ENCODE results near the gene SKIC8. TPM values are rescaled to one million over a fixed set of nuclear protein-coding genes. Genes with fewer than 3 reads are reported as not detected.

SKIC8 gene
- total RNA-seq, 4 donors from 2014 or later = 29.4 to 85.0 (median 62.9) TPM

DNA sequence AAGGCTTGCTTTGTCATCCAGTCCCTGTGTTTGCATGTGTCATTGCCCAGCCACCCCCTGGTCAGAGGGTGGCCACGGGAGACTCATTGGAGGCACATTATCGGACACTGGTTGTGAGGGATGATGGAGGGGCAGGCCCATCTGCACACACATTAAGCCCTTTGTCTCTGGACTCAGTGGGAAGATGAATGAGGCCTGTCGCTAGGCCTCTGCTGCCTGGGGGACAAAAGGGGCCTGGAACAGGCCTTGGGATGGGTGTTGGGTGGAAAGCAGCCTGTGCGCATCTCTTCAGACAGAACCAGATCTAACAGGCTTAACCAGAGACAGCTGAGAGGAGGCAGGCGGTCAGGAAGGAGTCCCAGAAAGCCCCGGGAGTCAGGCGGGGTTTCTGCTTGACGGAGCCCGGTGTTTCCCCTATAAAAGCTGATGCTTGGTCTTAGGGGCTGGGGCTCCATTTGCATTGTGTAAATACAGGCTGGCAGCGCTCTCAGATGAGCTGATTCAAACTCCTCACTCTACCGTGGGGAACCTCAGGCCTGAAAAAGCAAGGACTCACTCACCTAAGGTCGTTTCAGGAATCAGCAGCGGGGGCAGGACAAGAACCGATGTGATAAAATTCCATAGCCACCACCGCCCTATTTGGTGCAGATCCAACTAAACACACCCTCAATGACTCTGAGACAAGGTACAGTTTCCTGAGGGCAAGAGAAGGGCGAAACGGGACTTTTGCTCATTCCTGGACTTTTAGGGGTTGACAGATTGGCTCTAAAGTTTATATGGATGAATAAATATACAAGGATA, 17.1 kb upstream of the SKIC8 start:
- H3K36me3 ChIP-seq = no peaks in the 10 kb centered on the region
- no peak overlapping the region for H3K27ac ChIP-seq
- no peak overlapping the region for H3K4me3 ChIP-seq
- H3K9me3 ChIP-seq = no peaks in the 10 kb centered on the region
- H3K27me3 ChIP-seq = no peaks in the 10 kb centered on the region
- no peak for DNase-seq
- H3K4me1 ChIP-seq = no peaks in the 10 kb centered on the region
- TF ChIP-seq, protein P1, sequence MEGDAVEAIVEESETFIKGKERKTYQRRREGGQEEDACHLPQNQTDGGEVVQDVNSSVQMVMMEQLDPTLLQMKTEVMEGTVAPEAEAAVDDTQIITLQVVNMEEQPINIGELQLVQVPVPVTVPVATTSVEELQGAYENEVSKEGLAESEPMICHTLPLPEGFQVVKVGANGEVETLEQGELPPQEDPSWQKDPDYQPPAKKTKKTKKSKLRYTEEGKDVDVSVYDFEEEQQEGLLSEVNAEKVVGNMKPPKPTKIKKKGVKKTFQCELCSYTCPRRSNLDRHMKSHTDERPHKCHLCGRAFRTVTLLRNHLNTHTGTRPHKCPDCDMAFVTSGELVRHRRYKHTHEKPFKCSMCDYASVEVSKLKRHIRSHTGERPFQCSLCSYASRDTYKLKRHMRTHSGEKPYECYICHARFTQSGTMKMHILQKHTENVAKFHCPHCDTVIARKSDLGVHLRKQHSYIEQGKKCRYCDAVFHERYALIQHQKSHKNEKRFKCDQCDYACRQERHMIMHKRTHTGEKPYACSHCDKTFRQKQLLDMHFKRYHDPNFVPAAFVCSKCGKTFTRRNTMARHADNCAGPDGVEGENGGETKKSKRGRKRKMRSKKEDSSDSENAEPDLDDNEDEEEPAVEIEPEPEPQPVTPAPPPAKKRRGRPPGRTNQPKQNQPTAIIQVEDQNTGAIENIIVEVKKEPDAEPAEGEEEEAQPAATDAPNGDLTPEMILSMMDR (IDR thresholded peaks at IDR 0.05) = no peak
- TF ChIP-seq POLR2A (IDR thresholded peaks at IDR 0.05) = no peak
- intact Hi-C loops (cut with DNase I; ENCODE audit: low total_unique reads) = no loop called here

DNA sequence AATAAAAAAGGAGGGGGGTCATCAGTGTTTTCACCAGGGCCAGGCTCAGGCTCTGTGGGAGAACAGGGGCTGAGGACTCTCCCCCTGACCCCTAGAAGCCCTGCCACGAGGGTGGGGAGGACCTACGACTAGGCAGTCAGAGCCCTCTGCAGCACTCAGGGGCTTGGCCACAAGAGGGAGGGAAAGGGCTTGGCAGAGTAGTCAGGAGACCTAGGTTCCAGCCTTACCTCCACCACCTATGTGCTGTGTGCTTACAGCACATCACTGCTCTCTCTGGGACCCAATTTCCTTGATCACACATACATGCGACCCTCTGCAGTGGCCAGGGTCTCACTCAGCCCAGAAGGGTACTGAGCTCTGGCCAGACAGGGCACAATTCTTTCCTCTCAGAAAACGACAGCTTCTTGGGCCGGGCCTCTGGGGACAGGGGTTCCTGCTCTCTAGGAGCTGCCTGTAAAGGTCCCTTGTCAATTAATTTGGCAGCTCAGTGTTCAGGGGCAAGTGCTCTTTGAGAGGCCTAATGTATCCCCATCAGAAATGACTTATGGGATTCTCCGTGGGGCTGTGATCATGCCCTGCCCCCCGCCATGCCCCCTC, 16.4 kb upstream of the SKIC8 start:
- DNase-seq = no peak

DNA sequence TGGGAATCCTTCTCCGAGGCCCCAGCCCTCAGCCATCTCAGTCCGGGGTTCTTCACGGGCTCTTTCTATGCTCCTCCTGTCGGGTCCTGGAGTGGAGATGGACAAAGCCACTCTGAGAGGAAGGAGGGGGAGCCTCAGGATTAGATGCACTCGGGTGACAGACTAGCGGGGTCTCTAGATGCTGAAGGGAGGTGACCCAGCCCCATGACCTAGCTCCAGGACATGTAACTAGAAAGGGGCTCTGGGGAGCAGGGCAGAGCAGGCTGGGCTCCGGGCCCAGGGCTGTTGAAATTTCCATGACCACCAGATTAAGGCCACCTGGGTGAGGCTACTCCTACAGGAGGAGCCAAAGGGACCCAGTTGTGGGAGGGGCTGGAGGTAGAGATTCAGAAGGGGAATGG, 14.8 kb upstream of the SKIC8 start:
- H3K9me3 ChIP-seq = no peaks in the 10 kb centered on the region
- H3K27ac ChIP-seq = no peak overlapping the region
- H3K36me3 ChIP-seq = no peaks in the 10 kb centered on the region
- H3K4me1 ChIP-seq = no peaks in the 10 kb centered on the region
- intact Hi-C loops (cut with DNase I; ENCODE audit: low total_unique reads) = no loop called here
- no peak for DNase-seq
- no peaks in the 10 kb centered on the region for H3K27me3 ChIP-seq
- no peak overlapping the region for H3K4me3 ChIP-seq
- TF ChIP-seq, protein P1 (IDR thresholded peaks at IDR 0.05) = no peak
- no peak for TF ChIP-seq POLR2A (IDR thresholded peaks at IDR 0.05)

More for the DNA sequence above, 16.4 kb upstream of the SKIC8 start:
- H3K4me1 ChIP-seq = no peaks in the 10 kb centered on the region
- no peak overlapping the region for H3K27ac ChIP-seq
- intact Hi-C loops (cut with DNase I; ENCODE audit: low total_unique reads) = no loop called here
- no peaks in the 10 kb centered on the region for H3K9me3 ChIP-seq
- TF ChIP-seq, protein P1 (IDR thresholded peaks at IDR 0.05) = no peak
- TF ChIP-seq POLR2A (IDR thresholded peaks at IDR 0.05) = no peak
- no peak overlapping the region for H3K4me3 ChIP-seq
- H3K27me3 ChIP-seq = no peaks in the 10 kb centered on the region
- no peaks in the 10 kb centered on the region for H3K36me3 ChIP-seq

DNA sequence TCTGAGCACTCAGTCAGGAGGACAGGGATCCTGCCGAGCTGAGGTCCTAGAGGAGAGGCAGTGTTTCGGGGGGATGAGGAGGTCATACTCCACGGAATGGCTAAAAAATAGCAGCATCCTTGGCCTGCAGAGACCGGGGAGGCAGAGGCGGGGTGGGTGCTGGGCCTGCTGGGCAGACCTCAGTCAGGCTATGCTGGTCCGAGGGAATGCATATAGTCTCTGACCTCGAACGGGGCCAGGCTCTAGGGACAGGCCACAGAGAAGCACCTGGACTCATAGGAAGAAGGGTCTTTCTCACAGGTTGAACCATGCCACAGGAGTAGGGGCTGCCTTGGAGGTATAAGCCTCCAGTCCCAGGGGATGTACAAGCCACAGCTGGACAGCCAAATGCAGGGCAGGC, 14.0 kb upstream of the SKIC8 start:
- DNase-seq = no peak
- Histone ChIP-seq H3K27ac (no peak overlapping the region), H3K27me3 (no peaks in the 10 kb centered on the region), H3K4me1 (no peaks in the 10 kb centered on the region), H3K36me3 (no peaks in the 10 kb centered on the region), H3K9me3 (no peaks in the 10 kb centered on the region), H3K4me3 (no peak overlapping the region)
- intact Hi-C loops (cut with DNase I; ENCODE audit: low total_unique reads) = no loop called here
- no peak for TF ChIP-seq POLR2A (IDR thresholded peaks at IDR 0.05)
- TF ChIP-seq, protein P1 (IDR thresholded peaks at IDR 0.05) = no peak

DNA sequence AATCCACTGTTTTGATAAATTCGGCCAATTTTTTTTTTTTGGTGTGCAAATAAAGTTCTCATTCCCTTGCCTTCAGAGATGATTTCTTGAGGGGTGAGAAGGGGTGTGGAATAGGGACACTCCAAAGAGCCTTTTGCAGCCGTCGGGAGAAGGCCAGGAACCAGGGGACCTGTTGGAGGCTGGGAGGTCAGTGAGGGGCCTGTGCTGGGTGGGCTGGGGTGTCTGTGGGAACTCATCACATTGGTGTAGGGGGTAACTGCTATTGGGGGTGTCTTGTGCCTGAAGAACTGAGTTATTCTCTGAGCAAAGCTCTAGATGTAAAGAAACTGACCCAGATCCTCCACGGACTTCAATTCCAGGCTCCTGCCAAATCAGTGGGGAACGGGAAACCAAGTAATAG, 13.5 kb upstream of the SKIC8 start:
- H3K9me3 ChIP-seq = no peaks in the 10 kb centered on the region
- H3K27me3 ChIP-seq = no peaks in the 10 kb centered on the region
- intact Hi-C loops (cut with DNase I; ENCODE audit: low total_unique reads) = no loop called here
- no peak for DNase-seq
- no peak for TF ChIP-seq POLR2A (IDR thresholded peaks at IDR 0.05)
- TF ChIP-seq, protein P1 (IDR thresholded peaks at IDR 0.05) = no peak
- H3K36me3 ChIP-seq = no peaks in the 10 kb centered on the region
- no peak overlapping the region for H3K4me3 ChIP-seq
- H3K27ac ChIP-seq = no peak overlapping the region
- no peaks in the 10 kb centered on the region for H3K4me1 ChIP-seq
